ENCODE data around the gene ABHD2. TPM values are rescaled to one million over a fixed set of nuclear protein-coding genes. Genes with fewer than 3 reads are reported as not detected.

ABHD2 gene
- total and polyA plus RNA-seq, 2 donors (not counting 3 experiments of a cell fraction or from before 2014, with no cell fraction given), result 14.0 to 62.2 TPM

DNA sequence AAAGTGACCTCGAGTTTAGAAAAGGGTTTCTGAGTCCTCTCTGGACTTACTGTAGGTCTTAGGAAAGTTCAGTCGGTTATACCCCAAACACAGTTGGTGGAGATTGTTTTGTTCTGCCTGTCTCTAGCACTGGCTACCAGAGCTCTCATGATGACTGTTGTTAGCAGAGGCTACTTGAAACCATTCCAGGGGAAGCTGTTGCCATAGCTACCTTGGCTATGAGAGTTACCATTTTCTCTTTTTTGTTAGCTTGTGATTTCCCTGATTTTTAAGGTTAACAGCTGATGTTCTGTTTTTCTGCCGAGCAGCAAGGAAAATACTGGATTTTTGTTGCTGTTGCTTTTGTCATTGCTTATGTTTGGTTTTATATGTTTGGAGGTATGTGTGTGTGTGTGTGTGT is 26.7 kb downstream of the ABHD2 start:
- FAIRE-seq (no peak), DNase-seq (ENCODE audit: low read depth, low spot score) (peak; percentile 75)
- H4K20me1 ChIP-seq (replicated peaks; ENCODE audit: control insufficient read depth, extremely low read depth, insufficient read depth, low read length), result no peaks in the 10 kb centered on the region
- TF ChIP-seq, protein P1, sequence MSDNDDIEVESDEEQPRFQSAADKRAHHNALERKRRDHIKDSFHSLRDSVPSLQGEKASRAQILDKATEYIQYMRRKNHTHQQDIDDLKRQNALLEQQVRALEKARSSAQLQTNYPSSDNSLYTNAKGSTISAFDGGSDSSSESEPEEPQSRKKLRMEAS (IDR thresholded peaks at IDR 0.05; ENCODE audit: insufficient read depth, insufficient read length), result no peak
- TF ChIP-seq POLR2AphosphoS5 (IDR thresholded peaks at IDR 0.05; ENCODE audit: insufficient read depth, low read depth, low read length), result no peak
- no peak for TF ChIP-seq MYC (IDR thresholded peaks at IDR 0.05; ENCODE audit: low read depth, low read length)
- no peak for TF ChIP-seq POLR2A (IDR thresholded peaks at IDR 0.05; ENCODE audit: low read depth, low read length)
- TF ChIP-seq CTCF (IDR thresholded peaks at IDR 0.05; ENCODE audit: extremely low read depth in 1 of 2, insufficient read depth in 1 of 2, low read depth in 1 of 2, low read length in 2 of 2), result no peak
- TF ChIP-seq JUN (IDR thresholded peaks at IDR 0.05; ENCODE audit: borderline replicate concordance, insufficient read depth, insufficient read length, low read depth), result no peak
- TF ChIP-seq FOS (IDR thresholded peaks at IDR 0.05; ENCODE audit: borderline replicate concordance, insufficient read depth, low read length), result no peak
- no peak for TF ChIP-seq EZH2 (IDR thresholded peaks at IDR 0.05; ENCODE audit: borderline replicate concordance, low read depth, low read length, severe bottlenecking)
- TF ChIP-seq GATA2 (IDR thresholded peaks at IDR 0.05; ENCODE audit: insufficient read depth, insufficient read length, low read depth, low read length), result no peak
- dilution Hi-C loops (cut with MboI; ENCODE audit: extremely low pct_ligation_motif_present, low sequenced_read_pairs), result no loop called here
- ChIA-PET CTCF (interaction anchor here (1.1 to 4.2 kb wide), 10 partner anchors 10 to 63 kb away, joined by 3 to 14 read pairs (median 6); no protein-coding TSS in a partner anchor), POLR2A (interaction anchor here (0.8 kb wide), 1 partner anchor 10 kb away, joined by 3 read pairs; no protein-coding TSS in a partner anchor)
- H3K9me3 ChIP-seq (replicated peaks; ENCODE audit: control insufficient read depth, insufficient read depth, low read length), result no peaks in the 10 kb centered on the region
- H3K4me2 ChIP-seq (ENCODE audit: insufficient read depth, low read length), result no peak overlapping the region
- H3K4me1 ChIP-seq (ENCODE audit: control insufficient read depth, extremely low read depth, insufficient read depth, low read length), result peaks cover 33% of the 10 kb centered on the region
- no TSS peak for BruUV-seq (replicated peaks)
- no peak overlapping the region for H3K9ac ChIP-seq (replicated peaks; ENCODE audit: extremely low read depth, insufficient read depth, low read length)
- peaks cover 4% of the 10 kb centered on the region in 2 experiments for H3K36me3 ChIP-seq (ENCODE audit: control insufficient read depth in 2 of 2, extremely low read depth in 1 of 2, insufficient read depth in 2 of 2, low read length in 2 of 2)
- H2AFZ ChIP-seq (ENCODE audit: low read depth, low read length), result no peak overlapping the region
- no peak overlapping the region for H3K4me3 ChIP-seq (replicated peaks in 1 of 3; ENCODE audit: insufficient read depth in 1 of 3, low read depth in 1 of 3, low read length in 3 of 3)
- no peaks in the 10 kb centered on the region for H3K9me1 ChIP-seq (replicated peaks; ENCODE audit: control insufficient read depth, extremely low read depth, insufficient read depth, low read length)
- no peaks in the 10 kb centered on the region for H3K27me3 ChIP-seq (ENCODE audit: control insufficient read depth in 2 of 2, insufficient read depth in 2 of 2, low read length in 2 of 2)
- intact Hi-C loops (cut with micrococcal nuclease), result no loop called here
- no peak overlapping the region for H3K27ac ChIP-seq (ENCODE audit: insufficient read depth, low read depth, low read length)
- no peaks in the 10 kb centered on the region for H3K79me2 ChIP-seq (ENCODE audit: control insufficient read depth, insufficient read depth, low read length)

Data from endothelial cell of umbilical vein (primary cell).